SKM-1 (cell line): ENCODE data around the gene SAMD11.

ENCODE experiments used
- DNase-seq: peaks from one replicate; lab custom pipeline; 2025; ENCODE audit not compliant: unreplicated experiment; lab: John Stamatoyannopoulos, UW

Gene SAMD11

GRCh38 chr1:916173-917075 is 7.3 kb upstream of the SAMD11 start:
- no peak for DNase-seq

- DNase-seq: no peak
Observed at GRCh38 chr1:917076-917459, 6.7 kb upstream of the SAMD11 start.

- DNase-seq: no peak
Observed at GRCh38 chr1:917466-918091, 6.1 kb upstream of the SAMD11 start.

DNA sequence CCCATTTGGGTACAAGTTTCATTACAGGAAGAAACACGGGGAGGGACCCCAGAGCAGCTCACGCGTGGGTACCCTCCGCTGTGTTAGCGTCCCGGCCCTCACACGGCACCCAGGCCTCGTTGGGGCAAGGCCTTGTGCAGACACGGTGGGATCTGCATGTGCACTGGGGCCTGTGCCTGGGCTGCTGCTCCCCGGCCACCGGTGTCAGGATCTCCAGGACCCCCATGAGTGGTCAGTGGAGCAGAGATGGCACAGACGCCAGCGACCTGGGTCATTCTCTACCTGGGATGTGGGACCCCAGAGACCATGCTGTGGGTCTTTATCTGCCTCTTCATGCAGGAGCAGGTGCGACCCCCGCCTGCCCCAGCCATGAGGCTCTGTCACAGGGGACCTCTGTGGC is 5.4 kb upstream of the SAMD11 start:
- DNase-seq: no peak

GRCh38 chr1:918843-919242 is 4.9 kb upstream of the SAMD11 start:
- DNase-seq: no peak

- no peak for DNase-seq
Observed at GRCh38 chr1:919271-919872, 4.4 kb upstream of the SAMD11 start.

GRCh38 chr1:920010-920409 is 3.7 kb upstream of the SAMD11 start:
- DNase-seq: no peak

DNA sequence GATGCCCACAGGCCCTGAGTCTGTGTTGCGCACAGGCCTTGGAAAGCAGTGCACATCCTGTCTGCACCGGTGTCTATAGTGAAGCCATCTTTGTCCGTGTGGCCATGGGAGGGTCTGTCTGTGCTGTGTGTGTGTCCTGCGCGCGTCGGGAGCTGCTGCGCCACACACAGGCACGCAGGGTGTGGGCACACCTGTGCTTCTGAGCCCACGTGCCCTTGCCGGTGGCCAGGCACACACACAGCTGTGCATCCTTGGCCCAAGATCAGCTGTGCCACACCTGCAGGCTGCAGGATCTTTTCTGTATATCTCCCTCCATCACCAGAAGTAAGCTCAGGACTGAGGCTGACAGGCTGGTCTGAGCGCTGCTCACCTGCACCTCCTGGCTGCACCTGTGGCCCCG is 3.2 kb upstream of the SAMD11 start:
- no peak for DNase-seq

GRCh38 chr1:921011-921837 is 2.5 kb upstream of the SAMD11 start:
- DNase-seq: no peak

DNA sequence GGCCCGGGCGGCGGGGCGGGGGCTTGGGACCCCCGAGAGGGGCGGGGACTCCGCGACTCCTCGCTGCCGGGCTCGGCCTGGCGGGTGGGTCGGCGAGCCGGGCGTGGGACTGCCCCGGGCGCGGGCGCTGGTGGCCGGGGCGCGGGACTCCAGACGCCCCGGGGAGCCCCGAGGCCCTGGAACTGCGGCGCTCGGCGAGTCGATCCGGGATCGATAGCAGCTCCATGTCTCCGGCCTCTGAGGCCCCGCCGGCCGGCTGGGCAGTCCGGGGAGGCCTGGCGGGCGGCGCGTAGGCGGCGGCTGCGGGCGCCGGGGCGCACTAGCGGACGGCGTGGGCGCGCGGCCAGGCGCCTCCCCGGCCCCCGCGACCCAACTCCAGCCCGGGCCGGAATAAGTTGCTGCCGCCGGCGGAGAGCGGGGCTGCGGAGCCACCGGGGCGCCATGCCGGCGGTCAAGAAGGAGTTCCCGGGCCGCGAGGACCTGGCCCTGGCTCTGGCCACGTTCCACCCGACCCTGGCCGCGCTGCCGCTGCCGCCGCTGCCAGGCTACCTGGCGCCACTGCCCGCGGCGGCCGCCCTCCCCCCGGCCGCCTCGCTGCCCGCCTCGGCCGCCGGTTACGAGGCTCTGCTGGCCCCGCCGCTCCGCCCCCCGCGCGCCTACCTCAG is 400 bp downstream of the SAMD11 start:
- no peak for DNase-seq

DNA sequence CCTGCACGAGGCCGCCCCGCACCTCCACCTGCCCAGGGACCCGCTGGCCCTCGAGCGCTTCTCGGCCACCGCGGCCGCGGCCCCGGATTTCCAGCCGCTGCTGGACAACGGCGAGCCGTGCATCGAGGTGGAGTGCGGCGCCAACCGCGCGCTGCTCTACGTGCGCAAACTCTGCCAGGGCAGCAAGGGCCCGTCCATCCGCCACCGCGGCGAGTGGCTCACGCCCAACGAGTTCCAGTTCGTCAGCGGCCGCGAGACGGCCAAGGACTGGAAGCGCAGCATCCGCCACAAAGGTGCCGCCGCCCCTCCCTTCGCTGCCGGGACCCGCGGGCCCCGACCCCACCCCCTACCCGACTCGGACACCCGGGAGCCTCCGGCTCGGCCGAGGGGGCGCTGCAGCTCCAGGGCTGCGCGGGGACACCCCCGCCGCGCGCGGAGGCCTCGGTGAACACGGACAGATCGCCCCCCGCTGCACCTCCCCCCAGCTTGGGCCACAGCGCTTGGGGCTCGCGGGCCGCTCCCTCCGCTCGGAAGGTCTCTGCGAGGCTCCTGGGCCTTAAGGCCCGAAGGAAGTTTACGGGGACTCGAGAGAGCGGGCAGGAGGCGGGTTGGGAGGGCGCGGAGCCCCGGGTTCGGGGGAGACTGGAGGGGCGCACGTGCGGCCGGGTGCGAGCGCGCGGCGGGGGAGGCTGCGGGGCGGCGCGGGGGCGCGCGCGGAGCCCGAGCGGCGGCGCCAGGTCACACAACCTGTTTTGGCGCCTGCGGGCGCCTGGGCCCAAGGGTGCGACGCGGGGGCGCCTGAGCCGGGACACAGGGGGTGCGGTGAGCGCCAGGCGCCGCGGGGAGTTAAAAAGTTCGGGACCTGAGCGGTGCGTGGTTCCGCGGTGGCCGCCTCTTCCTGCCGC is 1.2 kb downstream of the SAMD11 start:
- DNase-seq: no peak

DNA sequence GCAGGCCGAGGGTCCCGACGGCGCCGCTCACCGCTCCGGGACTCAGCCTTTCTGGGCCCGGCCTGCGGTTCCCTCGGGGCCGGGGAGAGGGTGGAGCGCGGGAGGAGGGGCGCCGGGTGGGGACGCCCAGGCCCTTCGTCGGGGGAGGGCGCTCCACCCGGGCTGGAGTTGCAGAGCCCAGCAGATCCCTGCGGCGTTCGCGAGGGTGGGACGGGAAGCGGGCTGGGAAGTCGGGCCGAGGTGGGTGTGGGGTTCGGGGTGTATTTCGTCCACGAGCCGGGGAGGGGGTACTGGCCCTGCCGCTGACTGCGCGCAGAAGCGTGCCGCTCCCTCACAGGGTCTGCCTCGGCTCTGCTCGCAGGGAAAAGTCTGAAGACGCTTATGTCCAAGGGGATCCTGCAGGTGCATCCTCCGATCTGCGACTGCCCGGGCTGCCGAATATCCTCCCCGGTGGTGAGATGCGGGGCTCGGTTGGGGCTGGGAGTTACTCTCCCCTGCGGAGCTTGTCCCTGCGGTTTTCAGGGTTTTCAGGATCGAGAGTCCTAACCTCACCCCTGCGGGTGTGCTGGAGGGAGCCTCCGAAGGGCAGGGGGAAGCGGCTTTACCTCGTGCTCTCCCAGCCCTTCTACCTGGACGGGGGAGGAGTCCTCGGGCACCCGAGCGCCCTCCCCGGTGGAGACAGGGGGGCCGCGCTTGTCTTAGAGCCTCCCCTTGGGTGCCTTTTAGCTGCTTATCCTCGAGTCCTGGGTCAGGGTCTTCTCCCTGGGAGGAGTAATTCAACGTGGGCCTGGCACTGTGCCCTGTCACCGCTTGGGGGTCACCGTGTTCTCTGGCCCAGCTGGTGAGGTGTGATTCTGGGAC is 2.1 kb downstream of the SAMD11 start:
- DNase-seq: no peak

GRCh38 chr1:927234-927633 is 3.5 kb downstream of the SAMD11 start:
- no peak for DNase-seq

DNA sequence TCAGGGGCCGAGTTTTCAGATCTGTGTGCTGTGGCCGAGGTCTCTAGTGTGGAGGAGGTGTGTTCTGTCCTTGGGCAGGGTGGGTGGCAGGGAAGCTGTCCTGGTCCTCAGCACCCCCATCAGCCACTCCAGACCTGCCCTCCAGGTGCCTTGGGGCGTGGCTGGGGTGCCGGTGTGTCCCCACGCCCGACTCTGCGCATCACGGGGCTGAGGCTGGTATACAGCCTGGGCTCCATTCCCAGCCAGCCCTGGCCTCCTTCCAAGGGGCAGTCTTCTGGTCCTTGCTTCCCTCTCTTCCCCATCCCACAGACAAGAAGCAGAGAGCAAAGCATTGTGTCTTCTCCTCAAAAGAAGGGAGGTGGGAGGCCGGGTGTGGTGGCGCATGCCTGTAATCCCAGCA is 4.0 kb downstream of the SAMD11 start:
- no peak for DNase-seq

DNA sequence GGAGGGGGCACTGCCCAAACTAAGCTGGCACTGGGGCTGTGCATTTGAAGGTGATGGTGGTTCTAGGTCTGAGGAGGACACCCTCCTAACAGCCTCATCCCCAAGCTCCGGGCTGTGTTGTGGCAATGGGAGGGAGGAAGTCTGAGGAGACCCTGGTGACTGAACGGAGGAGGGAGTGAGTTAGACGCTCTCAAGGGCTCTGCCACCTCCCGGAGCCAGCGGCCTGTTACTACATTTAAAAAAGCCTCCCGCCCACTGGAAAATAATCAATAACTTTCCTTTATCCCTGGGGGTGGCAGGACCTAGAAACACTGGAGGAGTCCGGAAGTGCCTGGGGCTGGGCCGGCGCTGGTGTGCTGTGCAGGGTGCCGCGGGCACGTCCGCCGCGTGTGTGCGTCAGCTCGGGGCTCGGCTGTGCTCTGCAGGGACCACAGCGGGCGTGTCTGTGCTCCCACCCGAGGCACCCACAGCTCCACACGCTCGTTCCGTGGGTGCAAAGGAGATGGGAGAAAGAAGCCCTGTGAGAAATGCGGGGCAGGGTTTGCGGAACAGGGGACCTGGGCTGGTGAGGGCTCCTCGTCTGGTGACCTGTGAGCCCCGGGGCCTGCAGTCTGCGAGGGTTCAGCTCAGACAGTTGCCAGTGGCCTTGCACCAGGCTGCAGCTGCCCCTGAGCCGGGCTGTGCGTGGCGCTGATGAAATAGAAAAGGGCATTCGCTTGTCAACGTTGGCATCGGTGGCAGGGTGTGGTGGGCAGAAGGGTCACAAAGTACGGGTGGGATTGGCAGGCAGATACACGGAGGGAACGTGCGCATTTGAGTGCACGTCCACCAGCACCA is 5.3 kb downstream of the SAMD11 start:
- DNase-seq: no peak

- DNase-seq: no peak
Observed at GRCh38 chr1:929712-930632, 6.2 kb downstream of the SAMD11 start.

GRCh38 chr1:930633-931138 is 7.0 kb downstream of the SAMD11 start:
- DNase-seq: no peak
